Fibroblast of the aortic adventitia (primary cell): ENCODE results near the gene COG2. TPM values are rescaled to one million over a fixed set of nuclear protein-coding genes. Genes with fewer than 3 reads are reported as not detected.
"Not testable (repeated sequence)": the region's sequence is repeated elsewhere in the genome, so short reads cannot be mapped to it uniquely, and the experiment has no call there.

Source experiments
- DNase-seq: peaks from one replicate; pipeline ENCODE4 v3.0.0-alpha.2; 2010; ENCODE audit warnings: low read depth
- H3K4me3 ChIP-seq: 2 replicates; pipeline ENCODE4 v1.5.1; 2011; ENCODE audit warnings: low read depth, mild to moderate bottlenecking, control low read depth, low read length, moderate library complexity
- CTCF ChIP-seq: IDR thresholded peaks from 2 replicates; pipeline ENCODE4 v1.5.1; 2011; ENCODE audit warnings: mild to moderate bottlenecking, low read length, control low read depth, inconsistent platforms; ENCODE audit not compliant: insufficient read depth
- total RNA-seq: library from RNA; depleted of rRNA; stranded (reverse); fragments of >200 nt; gene quantifications from 2 replicates; pipeline ENCODE4 v1.2.3, GENCODE V29; 2012; ENCODE audit warnings: low replicate concordance

COG2 gene
- total RNA-seq, 1 donor = 22.1 TPM

GRCh38 chr1:230647321-230647720, 5.0 kb downstream of the COG2 start:
- TF ChIP-seq CTCF = no peak
- H3K4me3 ChIP-seq = no peak overlapping the region
- no peak for DNase-seq

GRCh38 chr1:230648114-230648513, 5.8 kb downstream of the COG2 start:
- no peak overlapping the region for H3K4me3 ChIP-seq
- TF ChIP-seq CTCF = no peak
- no peak for DNase-seq

GRCh38 chr1:230650300-230650699, 8.0 kb downstream of the COG2 start:
- no peak overlapping the region for H3K4me3 ChIP-seq
- TF ChIP-seq CTCF = no peak
- DNase-seq = no peak

GRCh38 chr1:230651235-230651634, 9.0 kb downstream of the COG2 start:
- no peak for TF ChIP-seq CTCF
- no peak overlapping the region for H3K4me3 ChIP-seq
- no peak for DNase-seq

- DNase-seq, H3K4me3 ChIP-seq: not testable (repeated sequence)
Observed at GRCh38 chr1:230656719-230657118, 14.4 kb downstream of the COG2 start.

GRCh38 chr1:230658103-230658502, 15.8 kb downstream of the COG2 start:
- not testable (repeated sequence) for DNase-seq

GRCh38 chr1:230658691-230659090, 16.4 kb downstream of the COG2 start:
- no peak for DNase-seq
- no peak for TF ChIP-seq CTCF
- H3K4me3 ChIP-seq = no peak overlapping the region

More at GRCh38 chr1:230658103-230658502, 15.8 kb downstream of the COG2 start:
- H3K4me3 ChIP-seq = not testable (repeated sequence)

- no peak overlapping the region for H3K4me3 ChIP-seq
- DNase-seq = no peak
- no peak for TF ChIP-seq CTCF
Observed at GRCh38 chr1:230661976-230662375, 19.7 kb downstream of the COG2 start.
